ENCODE measurements around the gene EGFR.
A peak's percentile ranks its signal among the peaks of the same experiment; 100 is the strongest.

Gene EGFR

DNA sequence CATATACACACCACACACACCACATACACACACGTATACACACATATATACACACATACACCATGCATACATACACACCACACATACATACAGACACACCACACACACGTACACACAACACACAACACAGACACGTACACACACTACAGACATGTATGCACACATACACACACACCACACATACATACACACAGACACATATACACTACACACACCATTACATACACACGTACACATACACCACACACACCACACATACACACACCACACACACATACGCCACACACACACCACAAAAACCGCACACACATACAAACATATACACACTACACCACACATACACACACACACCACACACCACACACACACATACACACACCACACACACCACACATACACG lies 184.5 kb downstream of the EGFR start:
- H3K4me1 ChIP-seq (ENCODE audit: control insufficient read depth in 2 of 2, insufficient read depth in 2 of 2, low read length in 2 of 2), result no peaks in the 10 kb centered on the region
- H3K9me3 ChIP-seq (ENCODE audit: control insufficient read depth in 2 of 2, low read length in 2 of 2), result no peaks in the 10 kb centered on the region
- H3K4me3 ChIP-seq (ENCODE audit: low read length in 2 of 2), result no peak overlapping the region
- peaks cover 59 to 71% of the 10 kb centered on the region in 2 donors for H3K36me3 ChIP-seq (ENCODE audit: control insufficient read depth in 2 of 2, insufficient read depth in 2 of 2, low read length in 2 of 2)
- no peaks in the 10 kb centered on the region for H3K27me3 ChIP-seq (ENCODE audit: control insufficient read depth in 2 of 2, insufficient read depth in 2 of 2, low read length in 2 of 2)
- no peak overlapping the region for H3K27ac ChIP-seq (ENCODE audit: low read depth in 2 of 2, low read length in 2 of 2)
- no peak overlapping the region for H3K9ac ChIP-seq (ENCODE audit: low read depth in 1 of 2, low read length in 2 of 2)

GRCh38 chr7:55205124-55205955 lies 186.5 kb downstream of the EGFR start:
- H3K9me3 ChIP-seq (ENCODE audit: control insufficient read depth in 2 of 2, low read length in 2 of 2), result no peaks in the 10 kb centered on the region
- no peaks in the 10 kb centered on the region for H3K27me3 ChIP-seq (ENCODE audit: control insufficient read depth in 2 of 2, insufficient read depth in 2 of 2, low read length in 2 of 2)
- H3K27ac ChIP-seq (ENCODE audit: low read depth in 2 of 2, low read length in 2 of 2), result no peak overlapping the region
- H3K4me1 ChIP-seq (ENCODE audit: control insufficient read depth in 2 of 2, insufficient read depth in 2 of 2, low read length in 2 of 2), result peaks cover 10 to 12% of the 10 kb centered on the region in 2 donors
- H3K9ac ChIP-seq (ENCODE audit: low read depth in 1 of 2, low read length in 2 of 2), result no peak overlapping the region
- H3K36me3 ChIP-seq (ENCODE audit: control insufficient read depth in 2 of 2, insufficient read depth in 2 of 2, low read length in 2 of 2), result peaks cover 47 to 52% of the 10 kb centered on the region in 2 donors
- H3K4me3 ChIP-seq (ENCODE audit: low read length in 2 of 2), result no peak overlapping the region

GRCh38 chr7:55206235-55207029 lies 187.6 kb downstream of the EGFR start:
- Histone ChIP-seq H3K27ac (ENCODE audit: low read depth in 2 of 2, low read length in 2 of 2) (no peak overlapping the region), H3K9me3 (ENCODE audit: control insufficient read depth in 2 of 2, low read length in 2 of 2) (no peaks in the 10 kb centered on the region), H3K4me1 (ENCODE audit: control insufficient read depth in 2 of 2, insufficient read depth in 2 of 2, low read length in 2 of 2) (peaks cover 10 to 12% of the 10 kb centered on the region in 2 donors), H3K36me3 (ENCODE audit: control insufficient read depth in 2 of 2, insufficient read depth in 2 of 2, low read length in 2 of 2) (peaks cover 40 to 41% of the 10 kb centered on the region in 2 donors), H3K4me3 (ENCODE audit: low read length in 2 of 2) (no peak overlapping the region), H3K27me3 (ENCODE audit: control insufficient read depth in 2 of 2, insufficient read depth in 2 of 2, low read length in 2 of 2) (no peaks in the 10 kb centered on the region), H3K9ac (ENCODE audit: low read depth in 1 of 2, low read length in 2 of 2) (no peak overlapping the region)

DNA sequence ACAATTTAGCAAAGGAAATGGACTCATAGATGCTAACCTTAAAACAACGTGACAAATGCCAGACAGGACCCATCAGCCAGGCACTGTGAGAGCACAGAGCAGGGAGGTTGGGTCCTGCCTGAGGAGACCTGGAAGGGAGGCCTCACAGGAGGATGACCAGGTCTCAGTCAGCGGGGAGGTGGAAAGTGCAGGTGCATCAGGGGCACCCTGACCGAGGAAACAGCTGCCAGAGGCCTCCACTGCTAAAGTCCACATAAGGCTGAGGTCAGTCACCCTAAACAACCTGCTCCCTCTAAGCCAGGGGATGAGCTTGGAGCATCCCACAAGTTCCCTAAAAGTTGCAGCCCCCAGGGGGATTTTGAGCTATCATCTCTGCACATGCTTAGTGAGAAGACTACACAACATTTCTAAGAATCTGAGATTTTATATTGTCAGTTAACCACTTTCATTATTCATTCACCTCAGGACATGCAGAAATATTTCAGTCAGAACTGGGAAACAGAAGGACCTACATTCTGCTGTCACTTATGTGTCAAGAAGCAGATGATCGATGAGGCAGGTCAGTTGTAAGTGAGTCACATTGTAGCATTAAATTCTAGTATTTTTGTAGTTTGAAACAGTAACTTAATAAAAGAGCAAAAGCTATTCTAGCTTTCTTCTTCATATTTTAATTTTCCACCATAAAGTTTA lies 188.8 kb downstream of the EGFR start:
- Histone ChIP-seq H3K4me3 (ENCODE audit: low read length in 2 of 2) (no peak overlapping the region), H3K36me3 (ENCODE audit: control insufficient read depth in 2 of 2, insufficient read depth in 2 of 2, low read length in 2 of 2) (peaks cover 35 to 37% of the 10 kb centered on the region in 2 donors), H3K4me1 (ENCODE audit: control insufficient read depth in 2 of 2, insufficient read depth in 2 of 2, low read length in 2 of 2) (peaks cover 10 to 12% of the 10 kb centered on the region in 2 donors), H3K9ac (ENCODE audit: low read depth in 1 of 2, low read length in 2 of 2) (no peak overlapping the region), H3K27ac (ENCODE audit: low read depth in 2 of 2, low read length in 2 of 2) (no peak overlapping the region), H3K9me3 (ENCODE audit: control insufficient read depth in 2 of 2, low read length in 2 of 2) (no peaks in the 10 kb centered on the region), H3K27me3 (ENCODE audit: control insufficient read depth in 2 of 2, insufficient read depth in 2 of 2, low read length in 2 of 2) (no peaks in the 10 kb centered on the region)

DNA sequence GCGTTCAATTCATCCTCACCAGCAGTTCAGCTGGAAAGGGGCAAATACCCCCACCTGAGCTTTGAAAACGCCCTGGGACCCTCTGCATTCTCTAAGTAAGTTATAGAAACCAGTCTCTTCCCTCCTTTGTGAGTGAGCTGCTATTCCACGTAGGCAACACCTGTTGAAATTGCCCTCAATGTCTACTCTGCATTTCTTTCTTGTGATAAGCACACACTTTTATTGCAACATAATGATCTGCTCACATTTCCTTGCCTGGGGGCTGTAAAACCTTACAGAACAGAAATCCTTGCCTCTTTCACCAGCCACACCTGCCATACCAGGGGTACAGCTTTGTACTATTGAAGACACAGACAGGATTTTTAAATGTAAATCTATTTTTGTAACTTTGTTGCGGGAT lies 190.5 kb downstream of the EGFR start:
- Histone ChIP-seq H3K9ac (ENCODE audit: low read depth in 1 of 2, low read length in 2 of 2) (peak overlapping the region in 1 of 2 donors; percentile 28), H3K36me3 (ENCODE audit: control insufficient read depth in 2 of 2, insufficient read depth in 2 of 2, low read length in 2 of 2) (peaks cover 22 to 24% of the 10 kb centered on the region in 2 donors), H3K4me3 (ENCODE audit: low read length in 2 of 2) (no peak overlapping the region), H3K9me3 (ENCODE audit: control insufficient read depth in 2 of 2, low read length in 2 of 2) (no peaks in the 10 kb centered on the region), H3K4me1 (ENCODE audit: control insufficient read depth in 2 of 2, insufficient read depth in 2 of 2, low read length in 2 of 2) (peaks cover 10 to 12% of the 10 kb centered on the region in 2 donors), H3K27ac (ENCODE audit: low read depth in 2 of 2, low read length in 2 of 2) (peak overlapping the region; percentile 43 to 67), H3K27me3 (ENCODE audit: control insufficient read depth in 2 of 2, insufficient read depth in 2 of 2, low read length in 2 of 2) (no peaks in the 10 kb centered on the region)

GRCh38 chr7:55210176-55210575 lies 191.4 kb downstream of the EGFR start:
- H3K4me1 ChIP-seq (ENCODE audit: control insufficient read depth in 2 of 2, insufficient read depth in 2 of 2, low read length in 2 of 2), result peaks cover 10 to 12% of the 10 kb centered on the region in 2 donors
- no peaks in the 10 kb centered on the region for H3K27me3 ChIP-seq (ENCODE audit: control insufficient read depth in 2 of 2, insufficient read depth in 2 of 2, low read length in 2 of 2)
- peaks cover 14 to 17% of the 10 kb centered on the region in 2 donors for H3K36me3 ChIP-seq (ENCODE audit: control insufficient read depth in 2 of 2, insufficient read depth in 2 of 2, low read length in 2 of 2)
- no peak overlapping the region for H3K27ac ChIP-seq (ENCODE audit: low read depth in 2 of 2, low read length in 2 of 2)
- H3K9me3 ChIP-seq (ENCODE audit: control insufficient read depth in 2 of 2, low read length in 2 of 2), result no peaks in the 10 kb centered on the region
- no peak overlapping the region for H3K4me3 ChIP-seq (ENCODE audit: low read length in 2 of 2)
- H3K9ac ChIP-seq (ENCODE audit: low read depth in 1 of 2, low read length in 2 of 2), result no peak overlapping the region

DNA sequence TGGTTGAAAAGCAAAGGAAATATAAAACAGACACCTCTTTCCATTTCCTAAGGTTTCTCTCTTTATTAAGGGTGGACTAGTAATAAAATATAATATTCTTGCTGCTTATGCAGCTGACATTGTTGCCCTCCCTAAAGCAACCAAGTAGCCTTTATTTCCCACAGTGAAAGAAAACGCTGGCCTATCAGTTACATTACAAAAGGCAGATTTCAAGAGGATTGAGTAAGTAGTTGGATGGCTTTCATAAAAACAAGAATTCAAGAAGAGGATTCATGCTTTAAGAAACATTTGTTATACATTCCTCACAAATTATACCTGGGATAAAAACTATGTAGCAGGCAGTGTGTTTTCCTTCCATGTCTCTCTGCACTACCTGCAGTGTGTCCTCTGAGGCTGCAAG lies 191.9 kb downstream of the EGFR start:
- H3K9me3 ChIP-seq (ENCODE audit: control insufficient read depth in 2 of 2, low read length in 2 of 2), result no peaks in the 10 kb centered on the region
- no peaks in the 10 kb centered on the region for H3K27me3 ChIP-seq (ENCODE audit: control insufficient read depth in 2 of 2, insufficient read depth in 2 of 2, low read length in 2 of 2)
- peaks cover 10 to 12% of the 10 kb centered on the region in 2 donors for H3K4me1 ChIP-seq (ENCODE audit: control insufficient read depth in 2 of 2, insufficient read depth in 2 of 2, low read length in 2 of 2)
- no peak overlapping the region for H3K9ac ChIP-seq (ENCODE audit: low read depth in 1 of 2, low read length in 2 of 2)
- H3K27ac ChIP-seq (ENCODE audit: low read depth in 2 of 2, low read length in 2 of 2), result no peak overlapping the region
- peaks cover 10 to 12% of the 10 kb centered on the region in 2 donors for H3K36me3 ChIP-seq (ENCODE audit: control insufficient read depth in 2 of 2, insufficient read depth in 2 of 2, low read length in 2 of 2)
- H3K4me3 ChIP-seq (ENCODE audit: low read length in 2 of 2), result no peak overlapping the region

GRCh38 chr7:55211726-55212125 lies 192.9 kb downstream of the EGFR start:
- Histone ChIP-seq H3K9ac (ENCODE audit: low read depth in 1 of 2, low read length in 2 of 2) (no peak overlapping the region), H3K4me1 (ENCODE audit: control insufficient read depth in 2 of 2, insufficient read depth in 2 of 2, low read length in 2 of 2) (peaks cover 10 to 12% of the 10 kb centered on the region in 2 donors), H3K9me3 (ENCODE audit: control insufficient read depth in 2 of 2, low read length in 2 of 2) (no peaks in the 10 kb centered on the region), H3K36me3 (ENCODE audit: control insufficient read depth in 2 of 2, insufficient read depth in 2 of 2, low read length in 2 of 2) (peaks cover 2 to 3% of the 10 kb centered on the region in 2 donors), H3K27ac (ENCODE audit: low read depth in 2 of 2, low read length in 2 of 2) (no peak overlapping the region), H3K4me3 (ENCODE audit: low read length in 2 of 2) (no peak overlapping the region), H3K27me3 (ENCODE audit: control insufficient read depth in 2 of 2, insufficient read depth in 2 of 2, low read length in 2 of 2) (no peaks in the 10 kb centered on the region)

DNA sequence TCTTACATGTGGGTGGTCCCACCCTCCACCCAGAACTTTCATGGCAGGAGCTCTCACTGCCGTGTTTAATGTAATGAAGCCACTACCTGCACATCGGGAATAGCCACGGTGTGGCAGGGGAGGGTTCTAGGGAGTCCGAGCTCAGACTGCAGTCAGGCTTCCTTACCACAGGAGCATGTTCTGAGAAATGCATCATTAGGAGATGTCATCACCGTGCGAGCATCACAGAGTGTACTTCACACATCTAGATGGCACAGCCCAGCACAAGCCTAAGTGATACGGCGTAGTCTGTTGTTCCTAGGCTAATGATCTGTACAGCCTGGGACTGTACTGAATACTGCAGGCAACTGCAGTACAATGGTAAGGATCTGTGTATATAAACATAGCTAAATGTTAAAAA lies 193.4 kb downstream of the EGFR start:
- H3K27me3 ChIP-seq (ENCODE audit: control insufficient read depth in 2 of 2, insufficient read depth in 2 of 2, low read length in 2 of 2), result no peaks in the 10 kb centered on the region
- peaks cover 0 to 2% of the 10 kb centered on the region in 2 donors for H3K36me3 ChIP-seq (ENCODE audit: control insufficient read depth in 2 of 2, insufficient read depth in 2 of 2, low read length in 2 of 2)
- H3K4me1 ChIP-seq (ENCODE audit: control insufficient read depth in 2 of 2, insufficient read depth in 2 of 2, low read length in 2 of 2), result peaks cover 10 to 12% of the 10 kb centered on the region in 2 donors
- H3K27ac ChIP-seq (ENCODE audit: low read depth in 2 of 2, low read length in 2 of 2), result no peak overlapping the region
- H3K9me3 ChIP-seq (ENCODE audit: control insufficient read depth in 2 of 2, low read length in 2 of 2), result no peaks in the 10 kb centered on the region
- H3K4me3 ChIP-seq (ENCODE audit: low read length in 2 of 2), result no peak overlapping the region
- H3K9ac ChIP-seq (ENCODE audit: low read depth in 1 of 2, low read length in 2 of 2), result no peak overlapping the region

Data from mucosa of rectum (tissue), 2 donors.